PC-9 (cell line): ENCODE data around the gene COA3. TPM values are rescaled to one million over a fixed set of nuclear protein-coding genes. Genes with fewer than 3 reads are reported as not detected.

Experiments used
- Bru-seq: library from RNA; stranded (reverse); fragments of 400-500 nt; gene quantifications from one replicate; lab custom pipeline; 2021; lab: Mats Ljungman, UMichigan
- BruChase-seq, 2 experiments: library from RNA; stranded (reverse); fragments of 400-500 nt; gene quantifications; one replicate each; lab custom pipeline; 2021; lab: Mats Ljungman, UMichigan
- BruUV-seq: library from RNA; stranded (reverse); fragments of 400-500 nt; replicated peaks from 2 replicates; lab custom pipeline; 2021; lab: Mats Ljungman, UMichigan
- CTCF ChIA-PET: fragments of 300-600 bp; sonication (Branson Sonifier 250); formaldehyde crosslinking; loops from one replicate; lab custom pipeline; 2022; ENCODE audit warnings: antibody characterized with exemption; lab: Charles Lee
- POLR2A ChIA-PET: fragments of 300-600 bp; sonication (Branson Sonifier 250); formaldehyde crosslinking; loops from one replicate; lab custom pipeline; 2022; ENCODE audit warnings: antibody characterized with exemption; ENCODE audit not compliant: unreplicated experiment; lab: Charles Lee
- DNase-seq, 2 experiments: peaks; one replicate each; pipeline versions ENCODE4 v3.0.0 to v3.0.0-alpha.2; 2015 to 2022; ENCODE audit warnings: mixed read lengths in 1 of 2
- H2AFZ ChIP-seq: fragments of 200-600 bp; sonication (generic); 2 replicates; pipeline ENCODE4 v1.8.1; 2017; ENCODE audit warnings: antibody characterized with exemption
- H3F3A ChIP-seq: fragments of 200-600 bp; sonication (generic); 2 replicates; pipeline ENCODE4 v1.8.1; 2017; ENCODE audit warnings: antibody characterized with exemption, mild to moderate bottlenecking, low read depth; ENCODE audit not compliant: insufficient read depth
- H3K27ac ChIP-seq: fragments of 200-600 bp; sonication (generic); 2 replicates; pipeline ENCODE4 v1.6.1; 2016; ENCODE audit warnings: mixed run types
- H3K27me3 ChIP-seq: fragments of 200-600 bp; sonication (generic); 2 replicates; pipeline ENCODE4 v1.6.1; 2016; ENCODE audit warnings: low read depth, mixed run types; ENCODE audit not compliant: insufficient read depth
- H3K36me3 ChIP-seq: fragments of 200-600 bp; sonication (generic); 2 replicates; pipeline ENCODE4 v1.6.1; 2016; ENCODE audit warnings: low read depth, mixed run types
- H3K4me1 ChIP-seq: fragments of 200-600 bp; sonication (generic); replicated peaks from 2 replicates; pipeline ENCODE4 v1.6.1; 2016; ENCODE audit warnings: mixed run types; ENCODE audit not compliant: insufficient read depth
- H3K4me2 ChIP-seq: fragments of 200-600 bp; sonication (generic); 2 replicates; pipeline ENCODE4 v1.6.1; 2017; ENCODE audit warnings: mixed run types
- H3K4me3 ChIP-seq: fragments of 200-600 bp; sonication (generic); 2 replicates; pipeline ENCODE4 v1.6.1; 2016; ENCODE audit warnings: mixed run types
- H3K79me2 ChIP-seq: fragments of 200-600 bp; sonication (generic); 2 replicates; pipeline ENCODE4 v1.6.1; 2017; ENCODE audit warnings: low read depth, mixed run types
- H3K9me2 ChIP-seq: fragments of 200-600 bp; sonication (generic); 2 replicates; pipeline ENCODE4 v1.8.1; 2017; ENCODE audit warnings: mild to moderate bottlenecking; ENCODE audit not compliant: insufficient read depth
- H3K9me3 ChIP-seq: fragments of 200-600 bp; sonication (generic); 2 replicates; pipeline ENCODE4 v1.8.1; 2016; ENCODE audit warnings: low read depth; ENCODE audit not compliant: insufficient read depth
- H4K20me1 ChIP-seq: fragments of 200-600 bp; sonication (generic); 2 replicates; pipeline ENCODE4 v1.8.1; 2017; ENCODE audit not compliant: insufficient read depth
- CTCF ChIP-seq: fragments of 200-600 bp; sonication (generic); conservative IDR thresholded peaks from 2 replicates; pipeline ENCODE4 v1.6.1; 2017; ENCODE audit warnings: mixed run types, antibody characterized with exemption, mild to moderate bottlenecking, moderate library complexity
- EZH2 ChIP-seq: fragments of 200-600 bp; sonication (generic); IDR thresholded peaks from 2 replicates; pipeline ENCODE4 v1.8.0; 2017; ENCODE audit warnings: antibody characterized with exemption, low read depth
- intact Hi-C: fragments of 100-400 bp; cut with micrococcal nuclease; formaldehyde crosslinking; loops from one replicate; pipeline ENCODE4 v1.10.0; 2022; ENCODE audit not compliant: unreplicated experiment
- long read RNA-seq: library from polyadenylated mRNA; stranded (forward); transcript quantifications from one replicate; pipeline ENCODE4 v2.0.0, GENCODE V29; 2022
- total RNA-seq: library from RNA; stranded (reverse); gene quantifications from 2 replicates; pipeline ENCODE4 v1.2.3, GENCODE V29; 2021

COA3 gene, protein sequence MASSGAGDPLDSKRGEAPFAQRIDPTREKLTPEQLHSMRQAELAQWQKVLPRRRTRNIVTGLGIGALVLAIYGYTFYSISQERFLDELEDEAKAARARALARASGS
- 49.3 and 49.9 TPM in 2 replicates for total RNA-seq
- percentile 72 among the genes with signal in this experiment for Bru-seq, nascent RNA
- percentile 78 among the genes with signal in this experiment for BruChase-seq, experiment 1, labeled RNA remaining after a 2-hour chase
- BruChase-seq, experiment 2, labeled RNA remaining after a 6-hour chase: percentile 91 among the genes with signal in this experiment
- long read RNA-seq, transcript COA3-201 (2 exons, 771 nt): major isoform, 143 of 143 reads
- long read RNA-seq, partial matches to known transcripts: 0 of 143 reads
- long read RNA-seq, other reads (novel, unspliced or antisense): 0 of 143 reads

GRCh38 chr17:42798383-42799380 is at the start of gene COA3, which contains the start of gene CNTD1:
COA3 (minus strand) TSS chr17:42798704; CDS start chr17:42798681, 23 bp downstream.
CNTD1 (plus strand) TSS chr17:42798861; CDS start chr17:42799068, 207 bp downstream.
- Histone ChIP-seq H3K9me2 (no peaks in the 10 kb centered on the region), H3F3A (no peaks in the 10 kb centered on the region), H3K4me1 (peaks cover 12% of the 10 kb centered on the region), H3K9me3 (no peaks in the 10 kb centered on the region), H3K27ac (0 out of 2 replicates have a peak within 1 kb of the TSS, but pooled peaks have one; percentile 41), H3K36me3 (peaks cover 6% of the 10 kb centered on the region; the same call in 1 of the 2 replicates), H2AFZ (peak within 1 kb of the TSS; percentile 89), H3K27me3 (no peaks in the 10 kb centered on the region), H3K4me3 (peak within 1 kb of the TSS; percentile 88), H3K4me2 (peak within 1 kb of the TSS; percentile 95), H3K79me2 (peaks cover 22% of the 10 kb centered on the region), H4K20me1 (no peaks in the 10 kb centered on the region)
- ChIA-PET CTCF (interaction anchor here (0.7 kb wide), 1 partner anchor 1733 kb away, joined by 3 read pairs; no protein-coding TSS in a partner anchor), POLR2A (interaction anchor here (0.5 to 0.8 kb wide), 4 partner anchors 10 to 794 kb away, joined by 3 to 9 read pairs (median 6); no protein-coding TSS in a partner anchor)
- intact Hi-C loops: no loop called here
- no TSS peak for BruUV-seq
- TF ChIP-seq CTCF: no peak
- no peak for TF ChIP-seq EZH2
- peak; percentile 72 to 74 for DNase-seq

GRCh38 chr17:42848093-42848492 is 49.6 kb upstream of the COA3 start:
- no peaks in the 10 kb centered on the region for H3K79me2 ChIP-seq
- CTCF ChIA-PET: interaction anchor here (0.5 kb wide), 1 partner anchor 85 kb away, joined by 8 read pairs; no protein-coding TSS in a partner anchor
- no peaks in the 10 kb centered on the region for H3K4me1 ChIP-seq
- no peak overlapping the region for H3K4me3 ChIP-seq
- TF ChIP-seq CTCF: no peak
- TF ChIP-seq EZH2: no peak
- POLR2A ChIA-PET: interaction anchor here (0.5 to 0.6 kb wide), 3 partner anchors 81 to 661 kb away, joined by 3 to 17 read pairs (median 4); no protein-coding TSS in a partner anchor
- H3K9me2 ChIP-seq: no peaks in the 10 kb centered on the region
- no peak for DNase-seq
- H3F3A ChIP-seq: peaks cover 21% of the 10 kb centered on the region; the same call in 1 of the 2 replicates
- no TSS peak for BruUV-seq
- intact Hi-C loops: no loop called here
- H3K4me2 ChIP-seq: no peak overlapping the region
- no peaks in the 10 kb centered on the region for H3K9me3 ChIP-seq
- H3K27me3 ChIP-seq: no peaks in the 10 kb centered on the region
- peaks cover 4% of the 10 kb centered on the region for H4K20me1 ChIP-seq
- H2AFZ ChIP-seq: no peak overlapping the region
- H3K36me3 ChIP-seq: no peaks in the 10 kb centered on the region
- H3K27ac ChIP-seq: no peak overlapping the region
